SKM-1 treated with dmso at 0.1 percent for 144 hours (cell line): ENCODE results near the gene PLCB1.
A peak's percentile ranks its signal among the peaks of the same experiment; 100 is the strongest.

Experiments used
- DNase-seq: peaks from one replicate; lab custom pipeline; 2025; ENCODE audit not compliant: unreplicated experiment; lab: John Stamatoyannopoulos, UW

PLCB1 gene

GRCh38 chr20:8128291-8129060 lies 3.6 kb upstream of the PLCB1 start:
- no peak for DNase-seq

- DNase-seq = no peak
These were observed 2.7 kb upstream of the PLCB1 start for GRCh38 chr20:8129211-8129976.

- no peak for DNase-seq
These were observed 1.1 kb upstream of the PLCB1 start for GRCh38 chr20:8130840-8131526.

GRCh38 chr20:8132484-8133309 lies 631 bp downstream of the PLCB1 start:
- DNase-seq = no peak

- peak; percentile 33 for DNase-seq
These were observed 1.3 kb downstream of the PLCB1 start for GRCh38 chr20:8133310-8133768.

GRCh38 chr20:8133851-8134451 lies 1.9 kb downstream of the PLCB1 start:
- DNase-seq = no peak

DNA sequence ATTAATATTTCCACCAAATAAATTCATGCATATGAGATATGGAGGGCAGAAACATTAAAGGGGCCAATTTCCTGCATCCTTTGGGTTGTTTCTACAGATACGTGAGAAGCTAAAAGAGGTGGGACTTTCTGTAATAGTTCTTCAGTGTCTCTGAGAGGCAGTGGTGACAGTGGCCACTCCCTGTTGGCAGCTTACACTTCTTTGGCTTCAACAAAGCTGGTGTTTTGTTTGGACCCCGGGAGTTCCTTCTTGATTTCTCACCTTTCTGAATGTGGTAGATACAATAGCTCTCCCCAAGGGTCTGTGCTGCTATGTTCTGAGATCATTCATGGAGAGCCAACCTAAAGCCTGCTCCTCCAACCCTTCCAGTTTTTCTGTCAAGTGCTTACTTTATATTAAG lies 7.8 kb downstream of the PLCB1 start:
- no peak for DNase-seq

DNA sequence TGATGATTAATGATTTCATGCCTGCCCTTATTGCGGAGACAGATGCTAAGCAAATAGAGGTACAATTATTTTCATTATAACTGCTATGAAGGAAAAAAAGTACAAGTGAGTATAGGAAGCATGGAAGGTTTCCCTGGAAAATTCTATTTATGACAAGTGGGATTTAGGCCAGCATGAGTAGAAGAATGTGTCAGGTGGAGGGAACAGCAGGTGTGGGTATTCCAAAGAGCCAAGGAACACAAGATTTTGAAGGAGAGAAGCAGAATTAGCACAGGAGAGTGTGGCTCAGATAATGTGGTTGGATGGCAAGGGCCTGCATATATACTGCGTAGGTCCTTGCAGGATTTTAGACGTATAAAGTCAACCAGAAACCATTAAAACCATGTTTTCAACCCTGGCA lies 11.4 kb downstream of the PLCB1 start:
- no peak for DNase-seq

GRCh38 chr20:8144282-8145245 lies 12.5 kb downstream of the PLCB1 start:
- peak; percentile 4 for DNase-seq

DNA sequence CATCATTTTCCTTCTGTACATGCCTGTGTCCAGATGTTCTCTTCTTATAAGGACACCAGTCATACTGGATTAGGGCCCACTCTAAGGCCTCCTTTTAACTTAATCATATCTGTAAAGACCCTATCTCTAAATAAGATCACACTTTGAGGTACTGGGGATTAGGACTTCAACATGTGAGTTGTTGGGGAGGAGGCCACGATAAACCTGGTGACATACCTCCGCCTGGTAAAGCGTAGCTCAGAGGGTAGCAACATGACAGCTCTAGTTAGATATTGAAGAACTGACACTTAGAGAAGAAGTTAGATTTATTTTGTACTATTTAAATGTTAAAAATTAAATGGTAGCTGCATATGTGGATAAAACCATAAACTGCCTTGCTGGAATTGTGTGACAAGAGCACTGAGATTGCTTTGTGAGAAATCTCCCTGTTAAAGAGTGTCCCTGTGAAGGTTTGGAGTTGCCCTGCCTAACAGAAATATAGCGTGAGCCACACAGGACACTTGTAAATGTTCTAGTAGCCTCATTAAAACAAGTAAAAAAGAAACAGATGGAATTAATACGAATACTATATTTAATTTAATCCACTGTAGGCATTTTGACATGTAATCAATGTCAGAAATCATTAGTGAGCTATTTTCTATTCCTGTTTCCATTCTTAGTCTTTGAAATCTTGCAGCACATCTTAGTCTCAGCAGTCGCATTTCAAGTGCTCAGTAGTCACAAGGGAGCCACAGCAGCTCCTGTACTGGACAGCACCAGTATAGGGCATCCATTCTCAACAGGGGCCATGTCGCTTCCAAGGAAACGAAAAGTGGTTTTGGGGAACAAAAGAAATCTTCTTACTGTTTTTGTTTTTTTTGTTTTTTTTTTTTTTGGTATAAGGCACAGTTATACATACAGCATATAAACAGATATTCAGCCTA lies 13.4 kb downstream of the PLCB1 start:
- no peak for DNase-seq

DNA sequence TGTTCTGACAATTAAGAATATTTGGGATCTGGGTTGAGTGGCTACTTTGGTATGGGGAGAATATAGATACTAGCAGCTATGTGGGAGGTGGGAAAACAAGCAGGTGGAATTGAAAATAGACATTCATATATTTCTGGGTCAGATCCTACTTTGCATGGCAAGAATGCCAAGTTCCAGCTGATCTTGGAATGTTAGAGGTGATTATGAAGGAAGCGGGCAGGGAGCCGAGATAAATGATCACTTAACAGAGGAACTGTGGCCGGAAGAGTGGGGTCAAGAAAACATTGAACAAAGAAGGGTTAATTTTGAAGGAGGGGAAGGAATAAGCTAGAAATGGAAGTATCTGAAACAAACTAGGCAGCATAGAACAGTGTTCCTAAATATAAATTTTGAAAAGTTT lies 15.4 kb downstream of the PLCB1 start:
- DNase-seq = no peak

DNA sequence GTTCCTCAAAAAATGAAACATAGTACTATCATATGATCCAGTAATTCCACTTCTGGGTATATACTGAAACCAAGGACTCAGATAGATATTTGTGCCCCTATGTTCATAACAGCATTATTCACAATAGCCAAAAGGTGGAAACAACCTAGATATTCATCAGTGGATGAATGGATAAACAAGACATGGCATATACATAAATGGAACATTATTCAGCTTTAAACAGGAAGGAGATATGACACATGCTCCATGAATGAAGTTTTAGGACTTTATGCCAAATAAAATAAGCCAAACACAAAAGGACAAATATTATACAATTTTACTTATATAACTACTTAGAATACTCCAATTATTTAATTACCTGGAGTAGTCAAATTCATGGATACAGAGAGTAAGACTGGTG lies 16.4 kb downstream of the PLCB1 start:
- no peak for DNase-seq

DNA sequence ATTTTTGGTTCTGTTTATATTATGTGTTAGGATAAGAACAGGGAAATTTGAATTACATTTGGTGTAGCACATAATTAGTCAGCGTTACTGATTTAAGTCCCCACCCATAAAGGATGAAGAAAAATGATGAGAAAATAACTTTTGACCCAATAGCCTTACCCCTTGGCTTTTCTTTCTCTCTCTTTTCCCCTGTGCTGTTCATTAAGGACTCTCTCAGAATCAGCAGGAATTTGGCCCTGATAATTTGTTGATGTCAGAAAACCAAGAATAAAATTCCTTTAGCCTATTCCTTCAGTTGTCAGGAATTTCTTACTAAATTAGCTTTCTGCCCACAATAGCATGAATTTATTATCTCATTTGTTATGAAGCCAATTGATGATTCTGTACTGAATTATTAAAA lies 18.5 kb downstream of the PLCB1 start:
- DNase-seq = no peak

DNA sequence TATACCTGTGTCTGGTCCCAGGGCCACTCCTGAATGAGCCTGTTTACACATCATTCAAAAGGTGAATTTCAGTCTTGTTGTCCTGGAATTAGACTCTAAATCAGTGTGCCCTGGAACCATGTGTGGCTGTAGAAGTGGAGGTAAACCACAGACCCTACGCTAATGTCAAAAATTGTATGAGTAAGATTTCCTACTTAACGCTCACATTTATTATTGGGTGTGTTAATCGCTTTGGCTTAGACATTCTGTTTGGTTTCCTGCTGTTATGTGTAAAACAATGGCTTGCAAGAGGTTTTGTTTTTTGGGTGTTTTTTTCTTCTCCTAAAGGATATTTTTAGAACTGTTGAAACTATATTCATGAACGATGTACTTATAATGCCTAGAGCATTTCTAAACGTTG lies 19.3 kb downstream of the PLCB1 start:
- DNase-seq = no peak

DNA sequence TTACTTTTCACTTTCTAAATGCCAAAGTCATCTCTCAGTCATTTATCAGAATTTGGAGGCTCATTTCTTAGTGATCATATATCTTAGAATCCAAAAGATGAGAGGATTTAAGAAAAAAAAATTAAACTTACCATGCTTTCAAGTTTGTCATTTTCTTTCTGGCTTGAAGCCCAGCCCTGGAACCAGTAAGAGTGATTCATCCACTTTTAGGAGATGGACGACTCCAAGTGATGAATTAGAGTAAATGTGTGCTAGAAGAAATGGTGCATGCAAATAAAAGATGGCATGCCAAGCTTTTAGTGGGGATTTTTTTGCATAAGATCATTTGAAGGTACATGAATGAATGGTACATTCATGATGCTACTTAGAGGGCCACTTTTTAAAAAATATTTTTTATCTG lies 20.1 kb downstream of the PLCB1 start:
- no peak for DNase-seq

DNA sequence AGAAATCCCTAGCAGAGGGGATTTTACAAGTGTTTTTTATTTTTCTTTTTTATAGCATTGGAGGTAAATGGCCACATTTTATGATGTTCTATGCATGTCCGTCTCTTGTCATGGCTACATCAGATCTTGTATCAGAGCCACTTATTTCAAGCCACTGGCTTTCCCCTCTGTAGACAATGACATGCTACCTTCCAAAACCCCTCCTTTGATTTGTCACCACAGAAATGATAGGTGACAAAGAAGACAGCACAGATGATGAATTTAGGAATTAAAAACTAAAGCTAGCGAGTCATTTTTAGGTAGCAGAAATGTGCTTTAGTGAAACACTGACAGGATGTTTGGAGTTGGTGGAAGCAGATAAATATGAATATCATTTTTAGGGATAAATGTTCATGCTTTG lies 20.8 kb downstream of the PLCB1 start:
- DNase-seq = no peak

- DNase-seq = no peak
These were observed 21.3 kb downstream of the PLCB1 start for GRCh38 chr20:8153281-8153908.

- peak; percentile 53 for DNase-seq
These were observed 22.6 kb downstream of the PLCB1 start for GRCh38 chr20:8154638-8155037.
